KMS-11 (cell line): ENCODE data around the gene TGFB2.

Source experiments
- H2AFZ ChIP-seq: fragments of 200-600 bp; sonication (generic); 2 replicates; pipeline ENCODE4 v1.6.1; 2016; ENCODE audit warnings: antibody characterized with exemption, mixed run types, low read depth
- H3K27ac ChIP-seq: fragments of 200-600 bp; sonication (generic); 2 replicates; pipeline ENCODE4 v1.6.1; 2016; ENCODE audit warnings: mild to moderate bottlenecking, mixed run types
- H3K27me3 ChIP-seq: fragments of 200-600 bp; sonication (generic); 2 replicates; pipeline ENCODE4 v1.6.1; 2017; ENCODE audit warnings: mild to moderate bottlenecking, low read depth, mixed run types, moderate library complexity; ENCODE audit not compliant: insufficient read depth
- H3K36me3 ChIP-seq: fragments of 200-600 bp; sonication (generic); 2 replicates; pipeline ENCODE4 v1.6.1; 2017; ENCODE audit warnings: mild to moderate bottlenecking, mixed run types; ENCODE audit not compliant: insufficient read depth
- H3K4me1 ChIP-seq: fragments of 200-600 bp; sonication (generic); 2 replicates; pipeline ENCODE4 v1.6.1; 2016; ENCODE audit warnings: mild to moderate bottlenecking, low read depth, mixed run types; ENCODE audit not compliant: poor library complexity, severe bottlenecking
- H3K4me2 ChIP-seq: fragments of 200-600 bp; sonication (generic); 2 replicates; pipeline ENCODE4 v1.7.0; 2016; ENCODE audit warnings: mild to moderate bottlenecking, mixed run types
- H3K4me3 ChIP-seq: fragments of 200-600 bp; sonication (generic); IDR thresholded peaks from 2 replicates; pipeline ENCODE4 v1.6.1; 2017; ENCODE audit warnings: low read depth, low read length, mixed read lengths; ENCODE audit not compliant: insufficient read depth
- H3K79me2 ChIP-seq: fragments of 200-600 bp; sonication (generic); 2 replicates; pipeline ENCODE4 v1.6.1; 2016; ENCODE audit warnings: low read depth, mixed run types; ENCODE audit not compliant: insufficient read depth
- H3K9ac ChIP-seq: fragments of 200-600 bp; sonication (generic); 2 replicates; pipeline ENCODE4 v1.6.1; 2016; ENCODE audit warnings: mild to moderate bottlenecking, mixed run types
- H4K20me1 ChIP-seq: fragments of 200-600 bp; sonication (generic); 2 replicates; pipeline ENCODE4 v1.6.1; 2016; ENCODE audit warnings: mild to moderate bottlenecking, mixed run types; ENCODE audit not compliant: insufficient read depth
- CTCF ChIP-seq: fragments of 200-600 bp; sonication (generic); conservative IDR thresholded peaks from 2 replicates; pipeline ENCODE4 v1.6.1; 2017; ENCODE audit warnings: low read depth, mild to moderate bottlenecking, antibody characterized with exemption, low read length, moderate library complexity, mixed read lengths

TGFB2 gene

GRCh38 chr1:218403300-218403699, 58.2 kb downstream of the TGFB2 start:
- no peak for TF ChIP-seq CTCF
- Histone ChIP-seq H3K4me3 (no peak overlapping the region), H4K20me1 (no peaks in the 10 kb centered on the region), H2AFZ (no peak overlapping the region), H3K9ac (no peak overlapping the region), H3K27me3 (no peaks in the 10 kb centered on the region), H3K27ac (no peak overlapping the region), H3K36me3 (no peaks in the 10 kb centered on the region), H3K4me2 (no peak overlapping the region), H3K79me2 (no peaks in the 10 kb centered on the region), H3K4me1 (no peaks in the 10 kb centered on the region)

- Histone ChIP-seq H3K79me2 (no peaks in the 10 kb centered on the region), H3K36me3 (no peaks in the 10 kb centered on the region), H3K9ac (no peak overlapping the region), H3K4me3 (no peak overlapping the region), H4K20me1 (no peaks in the 10 kb centered on the region), H3K27ac (no peak overlapping the region), H2AFZ (no peak overlapping the region), H3K27me3 (no peaks in the 10 kb centered on the region), H3K4me1 (no peaks in the 10 kb centered on the region), H3K4me2 (no peak overlapping the region)
- TF ChIP-seq CTCF: no peak
Measured at GRCh38 chr1:218407630-218408029, 62.5 kb downstream of the TGFB2 start.

GRCh38 chr1:218408135-218408534, 63.0 kb downstream of the TGFB2 start:
- H3K79me2 ChIP-seq: no peaks in the 10 kb centered on the region
- no peak overlapping the region for H3K27ac ChIP-seq

GRCh38 chr1:218408942-218409341, 63.8 kb downstream of the TGFB2 start:
- Histone ChIP-seq H3K4me2 (no peak overlapping the region), H3K27me3 (no peaks in the 10 kb centered on the region), H3K4me3 (no peak overlapping the region), H3K79me2 (no peaks in the 10 kb centered on the region), H3K4me1 (no peaks in the 10 kb centered on the region), H3K27ac (no peak overlapping the region), H2AFZ (no peak overlapping the region), H3K36me3 (no peaks in the 10 kb centered on the region), H3K9ac (no peak overlapping the region), H4K20me1 (no peaks in the 10 kb centered on the region)
- no peak for TF ChIP-seq CTCF

More at GRCh38 chr1:218408135-218408534, 63.0 kb downstream of the TGFB2 start:
- Histone ChIP-seq H2AFZ (no peak overlapping the region), H3K4me2 (no peak overlapping the region), H3K9ac (no peak overlapping the region), H3K4me1 (no peaks in the 10 kb centered on the region), H3K36me3 (no peaks in the 10 kb centered on the region), H3K27me3 (no peaks in the 10 kb centered on the region), H4K20me1 (no peaks in the 10 kb centered on the region), H3K4me3 (no peak overlapping the region)
- no peak for TF ChIP-seq CTCF
